NK-92 treated with Interleukin-12 subunit alpha and Interleukin-12 subunit beta, amount 100 ng/mL, for 24 hours (cell line): ENCODE measurements around the gene TRAM2.

Source experiments
- DNase-seq: peaks from one replicate; lab custom pipeline; 2025; lab: John Stamatoyannopoulos, UW

The TRAM2 gene

DNA sequence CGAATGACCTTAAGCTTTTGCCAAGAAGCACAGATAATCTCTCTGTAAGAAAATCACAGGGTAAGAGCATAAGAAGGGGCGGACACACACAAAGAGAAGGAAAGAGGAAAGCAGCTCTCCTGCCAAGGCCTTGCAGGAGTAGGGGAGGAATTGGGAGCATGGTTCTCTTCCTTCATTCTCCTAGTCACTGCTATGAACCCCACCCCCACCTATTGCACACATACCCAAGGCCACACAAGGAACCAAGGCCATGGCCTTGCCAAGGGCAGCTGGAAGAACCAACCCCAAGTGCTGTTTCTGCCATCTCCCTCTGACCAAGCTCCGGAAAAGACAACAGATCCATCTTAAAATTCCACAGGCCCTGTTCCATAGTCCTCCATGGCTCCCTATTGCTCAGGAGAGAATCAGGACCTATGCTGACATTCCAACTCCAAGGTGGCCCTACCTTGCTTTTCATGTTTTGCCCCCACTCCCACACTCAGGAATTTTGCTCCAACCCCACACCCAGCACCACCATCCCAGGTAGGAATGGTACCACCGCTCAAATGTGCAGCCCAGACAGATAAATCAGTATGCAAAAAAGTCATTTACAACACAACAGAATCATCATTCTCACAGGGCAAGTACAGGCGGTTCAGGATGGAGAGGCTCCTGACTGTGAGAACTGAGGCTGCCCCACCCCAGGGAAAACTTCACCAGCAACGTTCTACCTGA, 31.3 kb downstream of the TRAM2 start:
- DNase-seq: no peak

GRCh38 chr6:52544602-52545405, 32.1 kb downstream of the TRAM2 start:
- DNase-seq: no peak

DNA sequence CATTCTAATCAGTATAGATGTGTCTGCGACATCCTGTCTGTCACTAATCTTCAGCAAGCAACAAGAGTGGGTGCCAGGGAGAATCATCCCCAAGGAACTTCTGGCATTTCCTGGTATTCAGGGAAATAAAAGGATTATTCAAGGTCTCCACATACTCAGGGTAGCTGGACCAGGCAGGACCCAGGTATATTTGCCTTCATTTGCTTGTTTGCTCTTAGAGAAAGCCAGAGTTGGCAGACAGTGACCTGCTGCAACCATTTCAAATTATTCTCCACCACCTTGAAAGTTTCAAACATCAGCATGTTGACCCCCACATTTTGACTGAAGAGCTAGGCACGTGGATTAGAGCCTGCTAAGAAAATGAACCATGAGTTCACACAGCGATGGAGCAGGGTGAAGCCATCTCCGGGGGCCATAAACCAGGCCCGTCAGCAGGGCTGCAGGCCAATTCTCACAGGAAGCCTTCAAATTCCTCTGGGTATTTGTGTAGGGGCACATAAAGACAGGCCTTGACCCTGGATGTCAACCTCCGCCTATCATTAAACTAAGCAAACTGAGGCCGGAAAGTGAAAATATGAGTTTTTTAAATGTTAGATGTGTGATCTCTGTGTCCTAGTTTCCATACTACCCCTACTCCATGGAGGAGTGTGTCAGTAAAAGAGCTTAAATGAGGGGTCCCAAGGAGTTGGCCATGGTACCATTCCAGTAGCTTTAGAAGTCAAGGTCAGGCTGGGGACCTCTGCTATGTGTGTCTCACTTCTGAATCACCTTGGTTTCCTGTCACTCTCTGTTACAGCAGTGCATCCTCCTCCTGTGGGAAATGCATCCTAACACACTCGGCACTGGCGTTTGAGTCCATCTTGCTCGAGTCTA, 32.9 kb downstream of the TRAM2 start:
- DNase-seq: no peak

DNA sequence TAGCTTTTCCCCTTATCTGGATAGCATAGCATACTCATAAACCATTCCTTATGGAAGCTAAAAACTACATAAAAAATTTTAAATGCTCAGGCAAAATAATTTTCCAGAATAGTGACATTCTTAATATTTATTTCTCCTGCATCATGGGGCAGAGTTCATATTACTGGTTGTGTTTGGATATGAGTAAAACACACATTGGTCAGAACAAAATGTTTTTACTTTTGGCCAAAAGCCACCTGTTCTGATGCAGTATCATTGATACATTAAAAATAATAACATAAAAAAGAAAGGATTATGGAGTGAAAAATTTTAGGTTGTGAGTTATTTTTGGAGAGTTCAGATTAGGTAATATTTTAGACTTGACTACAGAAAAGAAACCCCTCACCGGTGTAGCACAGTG, 33.6 kb downstream of the TRAM2 start:
- no peak for DNase-seq

- no peak for DNase-seq
Observed at GRCh38 chr6:52541135-52541534, 35.7 kb downstream of the TRAM2 start.

DNA sequence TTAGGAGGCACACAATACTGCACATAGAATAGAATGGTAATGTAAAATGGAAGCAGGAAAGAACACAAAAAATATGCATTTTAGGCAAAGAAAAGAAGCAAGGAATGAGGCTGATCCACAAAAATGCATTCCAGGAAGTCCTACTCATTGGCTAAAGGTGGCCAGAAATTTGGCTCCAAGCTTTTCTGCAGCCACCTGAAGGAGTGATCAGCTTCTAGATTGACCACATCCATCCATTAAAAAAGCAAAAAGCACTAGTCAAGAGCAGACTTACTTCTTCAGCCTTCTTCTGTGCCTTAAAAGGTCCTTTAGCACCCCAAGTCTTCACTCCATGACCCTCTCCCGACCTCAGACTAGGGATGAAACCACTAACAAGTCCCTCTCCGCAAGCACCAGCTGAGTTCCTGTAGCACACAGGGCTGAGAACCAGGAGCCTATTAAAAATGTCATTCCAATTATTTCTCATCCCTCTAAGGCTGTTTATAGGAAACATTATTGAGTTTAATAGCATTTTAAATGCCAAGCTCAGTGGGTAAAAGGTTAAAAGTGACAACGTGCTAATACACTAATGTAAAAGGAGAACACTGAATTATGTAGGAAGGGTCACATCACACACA, 36.5 kb downstream of the TRAM2 start:
- DNase-seq: no peak

- no peak for DNase-seq
Observed at GRCh38 chr6:52539607-52540006, 37.3 kb downstream of the TRAM2 start.

- no peak for DNase-seq
Observed at GRCh38 chr6:52538901-52539354, 37.9 kb downstream of the TRAM2 start.

GRCh38 chr6:52538252-52538900, 38.5 kb downstream of the TRAM2 start:
- DNase-seq: no peak

DNA sequence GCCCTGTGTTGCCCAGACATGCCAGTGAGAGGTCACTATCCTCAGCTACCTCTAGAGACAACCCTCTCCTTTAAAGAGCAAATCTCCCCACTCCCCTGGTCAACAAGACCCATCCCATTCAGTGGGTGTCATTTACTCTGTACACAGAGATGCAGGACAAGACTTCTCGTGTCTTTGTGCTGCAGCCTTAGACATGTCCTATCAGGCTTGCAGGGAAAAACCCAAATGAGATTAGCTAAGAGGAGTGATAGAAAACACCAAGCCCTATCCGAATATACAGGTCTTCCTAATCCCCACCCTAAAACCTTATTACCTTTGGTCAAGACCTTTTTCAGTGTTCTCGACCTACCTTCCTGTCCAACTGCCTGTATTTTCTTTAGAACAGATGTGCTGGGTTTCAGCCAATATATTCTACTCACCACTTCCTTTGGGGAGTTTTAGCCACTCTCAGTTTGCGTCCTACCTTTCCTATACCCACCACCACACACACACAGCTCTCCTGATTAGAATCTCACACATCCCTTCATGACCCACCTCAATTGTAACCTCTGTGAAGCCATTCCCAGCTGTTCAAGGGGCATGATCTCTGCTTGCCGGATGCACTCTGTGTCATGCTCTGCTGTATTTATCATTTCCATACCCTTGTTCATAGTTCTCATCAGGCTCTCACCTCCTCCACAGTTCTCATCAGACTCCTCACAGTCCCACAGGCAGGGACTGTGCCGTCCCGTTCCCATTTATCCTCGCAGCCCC, 39.7 kb downstream of the TRAM2 start:
- no peak for DNase-seq

DNA sequence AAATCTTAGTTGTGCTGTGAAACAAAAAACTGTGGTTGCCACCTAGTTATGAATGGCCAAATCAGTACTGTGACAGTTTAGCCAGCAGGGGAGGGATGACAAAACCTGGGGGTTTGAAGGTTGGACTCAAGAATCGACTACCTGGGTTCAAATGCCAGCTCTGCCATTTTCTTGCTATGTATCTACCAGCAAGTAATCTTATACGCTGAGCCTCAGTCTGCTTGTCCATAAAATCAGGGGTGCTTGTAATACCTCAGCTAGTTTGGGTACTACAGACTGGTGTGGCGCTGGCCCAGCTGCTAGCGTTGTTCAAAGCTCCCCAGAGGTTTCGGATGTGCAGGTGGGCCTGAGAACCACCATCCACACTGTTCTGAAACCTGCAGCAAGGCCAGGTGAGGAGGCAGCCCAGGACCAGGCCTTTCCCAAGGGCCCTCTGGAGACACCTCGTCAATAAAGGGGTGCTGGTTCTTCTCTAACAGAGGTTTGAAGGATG, 40.4 kb downstream of the TRAM2 start:
- DNase-seq: no peak

DNA sequence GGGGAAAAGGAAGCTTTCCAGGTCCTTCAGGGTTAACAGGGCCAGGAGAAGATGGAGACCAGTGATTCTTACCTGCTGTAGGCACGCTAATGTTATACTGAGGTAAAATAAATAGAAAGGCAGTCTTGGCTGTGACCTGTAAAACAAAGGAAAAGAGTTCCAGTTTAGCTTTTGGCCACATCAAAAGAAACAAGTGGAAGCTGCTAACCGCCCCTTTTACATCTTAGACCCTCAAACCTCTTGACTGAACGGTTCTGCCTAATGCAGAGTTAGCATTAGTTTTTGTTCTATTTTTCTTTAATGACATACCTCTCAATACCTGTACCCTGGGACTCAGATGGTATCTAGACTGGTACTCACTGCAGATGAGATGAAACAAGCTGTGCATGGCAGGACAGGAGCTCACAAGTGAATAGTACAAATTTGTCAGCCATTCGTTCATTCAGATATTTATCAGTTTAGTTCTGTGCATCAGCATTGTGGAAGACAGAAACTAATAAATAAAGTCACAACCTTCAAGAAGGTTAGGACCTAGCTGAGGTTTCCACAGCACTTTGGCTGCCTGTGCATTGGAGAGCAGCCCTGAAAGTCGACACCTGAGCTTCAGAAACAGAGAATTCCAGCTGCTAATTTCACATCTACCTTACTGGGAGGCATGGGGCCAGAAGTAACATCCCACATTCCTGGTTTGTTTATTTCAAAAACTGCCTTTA, 41.0 kb downstream of the TRAM2 start:
- no peak for DNase-seq

DNA sequence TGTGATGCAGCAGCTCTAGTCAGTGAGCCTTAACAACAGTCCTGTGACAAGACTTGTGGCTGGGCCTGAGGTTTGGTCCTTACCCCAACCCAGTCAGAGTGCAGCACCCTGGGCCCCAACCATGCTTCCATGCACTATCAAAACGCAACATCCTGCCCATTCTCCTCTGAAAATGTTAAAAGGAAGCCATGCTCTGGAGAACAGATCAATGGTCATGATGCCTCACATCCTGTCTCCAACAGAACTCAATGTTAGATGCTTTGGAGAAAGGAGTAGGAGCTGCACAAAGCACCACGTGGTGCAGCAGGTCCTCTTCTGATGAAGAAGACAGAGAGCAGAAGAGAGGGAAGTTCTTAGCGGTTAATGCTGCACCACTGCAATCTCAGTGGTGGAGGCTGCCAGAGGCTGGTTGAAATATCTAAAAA, 41.9 kb downstream of the TRAM2 start:
- DNase-seq: no peak

GRCh38 chr6:52534363-52534762, 42.5 kb downstream of the TRAM2 start:
- DNase-seq: no peak

DNA sequence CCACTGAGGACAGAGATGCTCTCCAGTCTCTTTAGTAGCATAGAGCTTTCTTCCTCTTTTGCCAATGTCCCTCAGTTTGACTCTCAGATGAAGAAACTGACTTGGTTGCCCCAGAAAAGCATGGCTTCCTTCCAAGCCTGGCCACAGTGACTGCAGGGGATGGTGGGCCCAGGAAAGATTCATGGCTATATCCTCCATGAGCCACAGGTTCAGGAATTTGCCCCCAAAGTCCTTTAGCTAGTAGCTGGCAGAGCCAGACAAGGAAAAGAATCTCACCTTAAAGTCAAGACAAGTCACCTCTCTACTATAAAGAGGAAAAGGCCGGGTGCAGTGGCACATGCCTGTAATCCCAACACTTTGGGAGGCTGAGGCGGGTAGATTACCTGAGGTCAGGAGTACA, 43.4 kb downstream of the TRAM2 start:
- no peak for DNase-seq

- no peak for DNase-seq
Observed at GRCh38 chr6:52532457-52532856, 44.4 kb downstream of the TRAM2 start.

DNA sequence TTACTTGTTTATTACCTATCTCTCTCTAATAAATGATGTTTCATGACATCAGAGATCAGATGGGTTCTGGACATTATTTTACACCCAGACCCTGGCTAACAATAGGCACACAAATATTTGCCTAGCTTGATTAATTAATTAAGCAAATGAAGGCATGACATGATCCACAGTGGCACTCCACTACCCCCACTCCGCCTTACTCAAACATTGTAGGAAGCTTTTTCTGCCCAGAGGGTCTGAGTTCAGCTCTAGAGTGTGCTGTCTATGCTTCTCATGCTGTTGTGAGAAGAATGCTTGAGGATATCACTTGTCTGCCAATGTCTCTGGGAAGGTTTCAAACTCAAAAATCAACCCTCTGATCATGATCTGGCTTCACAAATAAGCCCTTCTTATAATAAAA, 45.0 kb downstream of the TRAM2 start:
- DNase-seq: no peak

GRCh38 chr6:52531396-52531795, 45.5 kb downstream of the TRAM2 start:
- no peak for DNase-seq

- no peak for DNase-seq
Observed at GRCh38 chr6:52530351-52530750, 46.5 kb downstream of the TRAM2 start.

GRCh38 chr6:52529311-52529710, 47.5 kb downstream of the TRAM2 start:
- no peak for DNase-seq
